Sigmoid colon (tissue), 7 donors: ENCODE data around the gene TENM3. TPM values are rescaled to one million over a fixed set of nuclear protein-coding genes. Genes with fewer than 3 reads are reported as not detected.

Source experiments
- DNase-seq: peaks from one replicate; pipeline ENCODE4 v3.0.0-alpha.2; 2019
- H3K27ac ChIP-seq, 4 donors: fragments of 200-600 bp; sonication (generic); one replicate each; pipeline ENCODE4 v1.5.1; 2016 to 2019; ENCODE audit warnings: mild to moderate bottlenecking in 1 of 4
- H3K27me3 ChIP-seq, 3 donors: fragments of 200-600 bp; sonication (generic); one replicate each; pipeline ENCODE4 v1.5.1; 2019; ENCODE audit warnings: mild to moderate bottlenecking in 1 of 3
- H3K36me3 ChIP-seq, 4 donors: fragments of 200-600 bp; sonication (generic); one replicate each; pipeline ENCODE4 v1.5.1; 2016 to 2019
- H3K4me1 ChIP-seq, 4 donors: fragments of 200-600 bp; sonication (generic); one replicate each; pipeline ENCODE4 v1.5.1; 2017 to 2019
- H3K4me3 ChIP-seq, 4 donors: fragments of 200-600 bp; sonication (generic); one replicate each; pipeline ENCODE4 v1.5.1; 2017 to 2019; ENCODE audit warnings: mild to moderate bottlenecking in 2 of 4, moderate library complexity in 1 of 4
- H3K9me3 ChIP-seq, 4 donors: fragments of 200-600 bp in 3 of 4; sonication (generic) in 3 of 4; one replicate each; pipeline versions ENCODE4 v1.5.1 to v1.6.1; 2013 to 2019
- CTCF ChIP-seq, 4 experiments: fragments of 450-650 bp in 3 of 4; fragments of 200-600 bp in 1 of 4; IDR thresholded peaks; one replicate each; pipeline ENCODE4 v1.5.1; 2016 to 2019; ENCODE audit warnings: antibody characterized with exemption in 4 of 4, mild to moderate bottlenecking in 3 of 4, moderate library complexity in 2 of 4
- EP300 ChIP-seq, 4 donors: sonication (generic); formaldehyde crosslinking; IDR thresholded peaks; one replicate each; pipeline ENCODE4 v1.6.1; 2017; ENCODE audit warnings: antibody characterized with exemption in 4 of 4
- POLR2A ChIP-seq, 2 donors: fragments of 450-650 bp; IDR thresholded peaks; one replicate each; pipeline ENCODE4 v1.6.1; 2016; ENCODE audit warnings: antibody characterized with exemption in 2 of 2, mild to moderate bottlenecking in 2 of 2, moderate library complexity in 2 of 2
- POLR2AphosphoS5 ChIP-seq, 4 donors: sonication (generic); formaldehyde crosslinking; IDR thresholded peaks; one replicate each; pipeline ENCODE4 v1.6.1; 2017; ENCODE audit warnings: antibody characterized with exemption in 4 of 4
- WGBS, 2 donors: extraction: QIAGEN DNeasy Blood & Tissue Kit; methylation state at CpG; one replicate each; pipeline ENCODE4 v1.1.7; 2013; 5-methylcytosine and 5-hydroxymethylcytosine counted together
- intact Hi-C: fragments of 100-400 bp; cut with DNase I; formaldehyde crosslinking; loops from one replicate; pipeline ENCODE4 v1.15.1; 2023
- polyA plus RNA-seq, 3 donors: library from polyadenylated mRNA; stranded (reverse); fragments of 200-250 nt; gene quantifications; one replicate each; pipeline ENCODE4 v1.2.3, GENCODE V29; 2013
- total RNA-seq, 4 donors: library from RNA; depleted of rRNA; stranded (reverse); fragments of >200 nt; gene quantifications; one replicate each; pipeline ENCODE4 v1.1.0, GENCODE V29; 2016
- donor health status: healthy with polysubstance abuse.
- donor health status: Bipolar disorder and iron deficiency.
- donor health status: healthy.

Gene TENM3
- total and polyA plus RNA-seq, 7 donors = 0.60 to 82.3 (median 37.8) TPM; not detected in 1

- no peaks in the 10 kb centered on the region for H3K9me3 ChIP-seq
- H3K4me1 ChIP-seq = peaks cover 0 to 14% (median 6%) of the 10 kb centered on the region in 4 donors
- TF ChIP-seq POLR2A (IDR thresholded peaks at IDR 0.05) (no peak), POLR2AphosphoS5 (IDR thresholded peaks at IDR 0.05) (no peak), EP300 (IDR thresholded peaks at IDR 0.05) (no peak), CTCF (IDR thresholded peaks at IDR 0.05) (no peak)
- H3K36me3 ChIP-seq = no peaks in the 10 kb centered on the region
- 86 to 95% methylated on average over 2 of the region's 2 CpGs for WGBS, 2 donors
- no peaks in the 10 kb centered on the region for H3K27me3 ChIP-seq
- no peak overlapping the region for H3K27ac ChIP-seq
- intact Hi-C loops = no loop called here
- H3K4me3 ChIP-seq = no peak overlapping the region
- no peak for DNase-seq
These were observed 34.2 kb downstream of the TENM3 start for GRCh38 chr4:182277377-182277776.

DNA sequence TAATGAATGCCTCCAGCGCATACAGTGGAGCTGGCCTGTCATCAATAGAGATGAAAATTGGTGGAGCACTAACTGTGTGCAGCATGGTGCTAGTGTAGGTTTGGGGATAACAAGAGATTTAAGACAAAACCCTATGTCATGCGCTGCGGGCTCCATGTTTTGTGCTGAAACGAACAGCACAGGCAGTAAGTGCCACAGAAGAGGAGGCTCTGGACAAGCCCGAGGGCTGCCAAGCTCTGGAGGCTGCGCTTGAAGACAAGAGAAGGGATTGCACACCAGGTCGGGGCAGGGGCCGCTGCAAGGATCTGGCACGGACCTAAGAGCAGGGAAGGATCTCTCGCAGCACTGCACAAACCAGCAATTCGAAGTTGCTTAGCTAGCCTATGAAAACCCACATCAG lies 35.5 kb downstream of the TENM3 start:
- no peak for DNase-seq
- TF ChIP-seq POLR2A (IDR thresholded peaks at IDR 0.05) (no peak), POLR2AphosphoS5 (IDR thresholded peaks at IDR 0.05) (no peak), CTCF (IDR thresholded peaks at IDR 0.05) (no peak), EP300 (IDR thresholded peaks at IDR 0.05) (no peak)
- H3K27me3 ChIP-seq = no peaks in the 10 kb centered on the region

DNA sequence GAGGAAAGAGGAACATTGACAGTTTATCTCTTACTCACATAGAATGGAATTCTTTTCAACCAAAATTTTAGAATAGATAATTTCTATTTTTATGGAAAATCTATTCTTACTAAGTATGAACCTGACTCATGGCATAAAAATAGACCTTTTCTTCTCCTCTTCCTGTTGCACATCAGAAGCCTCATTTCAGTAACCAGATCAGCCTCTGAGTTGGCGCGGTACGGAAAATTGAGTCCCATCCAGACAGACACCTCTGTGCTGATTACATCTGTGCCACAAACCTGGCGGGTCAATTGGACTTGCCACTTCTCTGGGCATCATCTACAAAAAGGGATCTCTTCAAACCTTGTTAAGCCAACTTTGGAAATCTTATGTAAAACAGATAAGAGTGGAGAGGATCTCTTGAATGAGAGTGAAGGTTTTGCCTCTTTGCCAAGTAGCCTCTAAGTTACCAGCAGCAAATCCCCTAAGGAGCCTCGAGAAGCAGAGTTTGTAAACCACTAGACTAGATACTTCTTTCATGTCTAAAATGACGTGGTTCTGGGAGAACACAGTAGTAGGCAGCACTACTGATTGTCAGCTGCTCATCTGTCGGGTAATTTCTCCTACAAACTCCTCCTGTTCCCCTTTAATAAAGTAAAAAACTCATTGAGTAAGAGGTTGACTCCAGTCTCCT lies 37.4 kb downstream of the TENM3 start:
- no peaks in the 10 kb centered on the region for H3K36me3 ChIP-seq
- H3K27me3 ChIP-seq = no peaks in the 10 kb centered on the region
- intact Hi-C loops = no loop called here
- DNase-seq = no peak
- H3K4me1 ChIP-seq = peaks cover 0 to 14% (median 6%) of the 10 kb centered on the region in 4 donors
- H3K4me3 ChIP-seq = no peak overlapping the region
- no peak overlapping the region for H3K27ac ChIP-seq
- WGBS, 2 donors = 71 to 81% methylated on average over 7 of the region's 7 CpGs
- no peaks in the 10 kb centered on the region for H3K9me3 ChIP-seq
- no peak for TF ChIP-seq CTCF (IDR thresholded peaks at IDR 0.05)
- no peak for TF ChIP-seq EP300 (IDR thresholded peaks at IDR 0.05)
- TF ChIP-seq POLR2AphosphoS5 (IDR thresholded peaks at IDR 0.05) = no peak
- TF ChIP-seq POLR2A (IDR thresholded peaks at IDR 0.05) = no peak

More for the DNA sequence above, 35.5 kb downstream of the TENM3 start:
- no peaks in the 10 kb centered on the region for H3K36me3 ChIP-seq
- H3K27ac ChIP-seq = no peak overlapping the region
- H3K4me1 ChIP-seq = peaks cover 0 to 14% (median 6%) of the 10 kb centered on the region in 4 donors
- no peaks in the 10 kb centered on the region for H3K9me3 ChIP-seq
- intact Hi-C loops = no loop called here
- 85 to 90% methylated on average over 11 of the region's 11 CpGs for WGBS, 2 donors
- H3K4me3 ChIP-seq = no peak overlapping the region

DNA sequence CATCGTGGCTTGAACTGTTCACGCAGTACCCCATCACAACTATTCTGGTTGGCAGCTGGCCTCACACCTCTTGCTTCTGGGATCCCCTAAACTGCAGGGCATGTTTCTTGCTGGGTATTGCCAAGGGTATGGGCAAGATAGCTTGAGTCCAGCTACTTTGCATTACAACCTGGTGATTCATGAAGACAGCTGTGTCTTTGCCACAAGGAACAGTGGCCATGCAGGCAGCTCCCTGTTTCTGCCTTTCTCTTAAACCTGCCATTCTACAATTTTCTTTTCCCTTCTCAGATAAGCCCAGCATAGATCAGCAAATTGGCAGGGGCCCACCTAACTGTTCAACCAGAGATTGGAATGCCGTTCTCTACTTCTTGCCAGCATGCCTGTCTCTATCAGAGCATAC lies 42.8 kb downstream of the TENM3 start:
- TF ChIP-seq EP300 (IDR thresholded peaks at IDR 0.05) (no peak), POLR2AphosphoS5 (IDR thresholded peaks at IDR 0.05) (no peak), CTCF (IDR thresholded peaks at IDR 0.05) (no peak), POLR2A (IDR thresholded peaks at IDR 0.05) (no peak)
- Histone ChIP-seq H3K27me3 (no peaks in the 10 kb centered on the region), H3K4me1 (no peaks in the 10 kb centered on the region), H3K4me3 (no peak overlapping the region), H3K27ac (no peak overlapping the region), H3K9me3 (no peaks in the 10 kb centered on the region), H3K36me3 (no peaks in the 10 kb centered on the region)
- 92 to 93% methylated on average over 3 of the region's 3 CpGs for WGBS, 2 donors
- intact Hi-C loops = no loop called here
- DNase-seq = no peak

DNA sequence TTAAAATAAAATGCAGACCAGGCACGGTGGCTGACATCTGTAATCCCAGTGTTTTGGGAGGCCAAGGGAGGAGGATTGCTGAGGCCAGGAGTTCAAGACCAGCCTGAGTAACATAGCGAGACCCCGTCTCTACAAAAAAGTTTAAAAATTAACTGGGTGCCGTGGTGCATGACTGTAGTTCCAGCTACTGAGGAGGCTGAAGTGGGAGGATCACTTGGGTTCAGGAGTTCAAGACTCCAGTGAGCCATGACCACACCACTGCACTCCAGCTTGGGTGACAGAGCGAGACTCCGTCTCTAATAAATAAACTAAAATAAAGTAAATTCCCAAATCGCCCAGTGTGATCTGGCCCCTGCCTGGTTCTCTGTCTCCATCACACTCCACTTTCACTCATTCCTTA lies 43.7 kb downstream of the TENM3 start:
- H3K9me3 ChIP-seq = no peaks in the 10 kb centered on the region
- no peak for DNase-seq
- TF ChIP-seq CTCF (IDR thresholded peaks at IDR 0.05) (no peak), POLR2A (IDR thresholded peaks at IDR 0.05) (no peak), POLR2AphosphoS5 (IDR thresholded peaks at IDR 0.05) (no peak), EP300 (IDR thresholded peaks at IDR 0.05) (no peak)
- no peaks in the 10 kb centered on the region for H3K4me1 ChIP-seq
- no peak overlapping the region for H3K4me3 ChIP-seq
- no peak overlapping the region for H3K27ac ChIP-seq
- 90 to 93% methylated on average over 7 of the region's 7 CpGs for WGBS, 2 donors
- no peaks in the 10 kb centered on the region for H3K27me3 ChIP-seq
- no peaks in the 10 kb centered on the region for H3K36me3 ChIP-seq
- intact Hi-C loops = no loop called here
